Lower leg skin (tissue), 3 donors: Measurements from ENCODE around the gene RAP1GDS1.

Experiments used
- CTCF ChIP-seq, 3 donors: fragments of 450-650 bp; IDR thresholded peaks; one replicate each; pipeline ENCODE4 v1.5.1; 2016; ENCODE audit warnings: antibody characterized with exemption in 3 of 3, mild to moderate bottlenecking in 3 of 3, moderate library complexity in 2 of 3
- POLR2A ChIP-seq, 2 donors: fragments of 450-650 bp; IDR thresholded peaks; one replicate each; pipeline ENCODE4 v1.6.1; 2016 to 2017; ENCODE audit warnings: antibody characterized with exemption in 2 of 2, mild to moderate bottlenecking in 1 of 2, moderate library complexity in 1 of 2

GRCh38 chr4:98283219-98284189 lies 22.3 kb downstream of the RAP1GDS1 start:
- TF ChIP-seq POLR2A (IDR thresholded peaks at IDR 0.05), result no peak
- no peak for TF ChIP-seq CTCF (IDR thresholded peaks at IDR 0.05)
